ENCODE results near the gene SH3RF3.
"Not testable (repeated sequence)": the region's sequence is repeated elsewhere in the genome, so short reads cannot be mapped to it uniquely, and the experiment has no call there.

Gene SH3RF3

DNA sequence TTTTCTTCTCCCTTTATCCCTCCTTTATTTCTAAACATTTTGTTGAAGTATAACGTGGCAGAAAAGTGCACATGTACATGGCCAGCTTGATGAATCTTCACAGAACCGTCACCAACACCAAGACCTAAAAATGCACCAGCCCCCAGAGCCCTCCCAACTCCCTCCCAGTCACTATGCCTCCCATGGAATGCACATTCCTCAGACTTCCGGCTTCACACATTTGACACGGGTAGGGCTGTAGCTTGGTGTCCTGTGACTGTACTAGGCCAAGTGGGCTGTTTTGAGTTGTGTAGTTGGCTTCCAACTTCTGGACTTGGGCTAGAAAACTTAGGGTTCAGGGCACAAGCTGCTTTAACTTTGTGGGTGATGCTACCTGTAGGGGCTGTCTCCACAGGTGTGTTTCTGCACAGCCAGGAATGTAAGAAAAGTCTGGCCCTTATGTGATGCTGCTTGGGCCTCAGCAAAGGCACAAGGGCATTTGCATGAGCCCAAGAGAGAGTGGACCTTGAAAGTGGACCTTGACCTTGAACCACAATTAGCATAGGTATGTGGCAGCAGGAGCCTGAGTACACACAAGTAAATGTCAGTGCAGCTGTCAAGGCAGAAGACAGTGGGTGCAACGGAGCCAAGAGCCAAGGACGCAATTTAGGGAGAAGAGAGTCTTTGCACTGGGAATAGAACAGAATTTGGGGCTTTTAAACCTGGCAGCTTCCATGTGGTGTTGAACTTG lies 406.4 kb downstream of the SH3RF3 start:
- DNase-seq: no peak

DNA sequence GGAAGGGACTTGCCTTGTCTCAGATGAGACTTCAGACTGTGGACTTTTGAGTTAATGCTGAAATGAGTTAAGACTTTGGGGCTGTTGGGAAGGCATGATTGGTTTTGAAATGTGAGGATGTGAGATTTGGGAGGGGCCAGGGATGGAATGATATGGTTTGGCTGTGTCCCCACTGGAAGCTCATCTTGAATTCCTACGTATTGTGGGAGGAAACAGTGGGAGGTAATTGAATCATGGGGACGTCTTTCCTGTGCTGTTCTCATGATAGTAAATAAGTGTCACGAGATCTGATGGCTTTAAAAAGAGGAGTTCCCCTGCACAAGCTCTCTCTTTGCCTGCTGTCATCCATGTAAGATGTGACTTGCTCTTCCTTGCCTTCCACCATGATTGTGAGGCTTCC lies 407.6 kb downstream of the SH3RF3 start:
- DNase-seq: not testable (repeated sequence)

DNA sequence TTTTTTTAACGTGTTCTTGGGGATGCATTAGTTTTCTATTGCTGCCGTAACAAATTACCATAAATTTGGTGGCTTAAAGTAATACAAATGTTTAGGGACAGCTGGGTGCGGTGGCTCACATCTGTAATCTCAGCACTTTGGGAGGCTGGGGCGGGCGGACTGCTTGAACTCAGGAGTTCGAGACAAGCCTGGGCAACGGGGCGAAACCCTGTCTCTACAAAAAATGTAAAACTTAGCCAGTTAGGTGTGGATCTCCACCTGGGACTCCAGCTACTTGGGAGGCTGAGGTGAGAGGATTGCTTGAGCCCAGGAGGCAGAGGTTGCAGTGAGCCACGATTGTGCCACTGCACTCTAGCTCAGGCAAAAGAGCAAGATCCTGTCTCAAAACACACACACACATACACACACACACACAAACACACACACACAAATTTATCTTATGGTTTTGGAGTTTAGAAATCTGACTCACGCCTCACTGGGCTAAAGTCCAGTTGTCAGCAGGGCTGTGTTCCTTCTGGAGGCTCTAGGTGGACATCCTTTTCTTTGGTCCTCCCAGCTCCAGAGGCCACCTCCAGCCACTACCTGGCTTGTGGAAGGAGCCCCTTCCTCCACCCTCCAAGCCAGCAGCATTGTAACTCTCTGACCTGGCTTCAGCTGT lies 408.7 kb downstream of the SH3RF3 start:
- DNase-seq: no peak

- DNase-seq: no peak
Measured at GRCh38 chr2:109538546-109538945, 409.5 kb downstream of the SH3RF3 start.

DNA sequence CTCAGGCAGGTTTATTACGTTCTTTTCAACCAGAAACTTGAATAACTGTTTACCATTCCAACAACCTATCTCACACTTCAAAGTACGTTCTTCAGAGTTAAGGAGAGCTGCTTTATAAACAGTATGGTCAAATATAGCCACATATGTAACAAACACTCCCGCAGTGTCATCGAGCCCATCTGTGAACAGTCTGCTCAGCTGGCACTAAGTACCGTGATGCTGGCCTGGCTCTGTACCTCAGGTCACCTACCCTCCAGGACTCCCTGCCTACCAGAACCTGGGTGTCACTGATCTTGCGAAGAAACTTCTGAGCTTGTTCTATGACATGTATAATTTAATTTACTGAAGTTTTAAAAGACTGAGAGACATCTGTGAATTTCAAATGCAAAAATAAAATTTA lies 413.4 kb downstream of the SH3RF3 start:
- no peak for DNase-seq

- DNase-seq: peak; percentile 55 to 62
Measured at GRCh38 chr2:109545828-109546713, 417.1 kb downstream of the SH3RF3 start.

- DNase-seq: no peak
Measured at GRCh38 chr2:109547280-109547679, 418.3 kb downstream of the SH3RF3 start.

DNA sequence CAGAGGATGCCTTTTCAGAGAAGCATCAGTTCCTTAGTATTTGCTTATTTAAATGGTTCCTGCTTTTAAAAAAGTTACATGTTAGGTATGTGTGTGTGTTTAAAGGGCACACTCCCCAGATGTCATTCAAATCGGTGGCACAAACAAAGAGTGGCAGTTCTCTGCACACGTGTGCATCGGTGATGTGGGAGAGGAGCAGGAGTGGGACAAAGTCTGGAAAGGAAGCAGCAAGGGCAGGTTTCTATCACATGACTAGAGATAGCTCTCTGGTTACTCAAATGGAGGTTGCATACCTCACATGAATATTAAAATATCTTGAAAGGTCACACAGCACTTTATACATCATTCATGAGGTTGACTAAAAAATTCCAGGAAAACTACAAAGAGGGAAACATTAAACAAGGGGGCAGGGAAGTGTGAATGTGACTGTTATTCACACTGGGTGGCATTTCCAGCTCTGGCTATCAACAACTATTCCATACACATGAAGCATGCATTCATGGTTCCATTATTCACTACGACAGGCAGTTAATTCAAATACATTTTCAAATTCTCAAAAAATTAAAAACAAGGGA lies 420.1 kb downstream of the SH3RF3 start:
- no peak for DNase-seq

Data from stimulated activated CD4-positive, alpha-beta T cell treated with anti-CD3 and anti-CD28 coated beads, Interleukin-2, amount 100 ng/mL, for 48 hours (primary cell).